Skeletal muscle satellite cell (primary cell): Measurements from ENCODE around the gene USP53. TPM values are rescaled to one million over a fixed set of nuclear protein-coding genes. Genes with fewer than 3 reads are reported as not detected.
"Not testable (repeated sequence)": the region's sequence is repeated elsewhere in the genome, so short reads cannot be mapped to it uniquely, and the experiment has no call there.

Source experiments
- H3K27me3 ChIP-seq: 2 replicates; pipeline ENCODE4 v1.7.0; 2013; ENCODE audit warnings: low read length; ENCODE audit not compliant: control insufficient read depth, insufficient read depth
- H3K36me3 ChIP-seq: 2 replicates; pipeline ENCODE4 v1.7.0; 2013; ENCODE audit warnings: mild to moderate bottlenecking, control low read depth, low read length; ENCODE audit not compliant: insufficient read depth
- H3K4me1 ChIP-seq: 2 replicates; pipeline ENCODE4 v1.7.0; 2013; ENCODE audit warnings: low read length; ENCODE audit not compliant: control insufficient read depth, insufficient read depth
- H3K4me2 ChIP-seq: 2 replicates; pipeline ENCODE4 v1.7.0; 2013; ENCODE audit warnings: mild to moderate bottlenecking, low read length
- H3K4me3 ChIP-seq: 2 replicates; pipeline ENCODE4 v1.7.0; 2013; ENCODE audit warnings: low read length
- H3K9ac ChIP-seq: 2 replicates; pipeline ENCODE4 v1.7.0; 2013; ENCODE audit warnings: mild to moderate bottlenecking, low read depth, low read length, moderate library complexity
- H3K9me3 ChIP-seq: replicated peaks from 2 replicates; pipeline ENCODE4 v1.7.0; 2013; ENCODE audit warnings: mild to moderate bottlenecking, control low read depth, low read length
- total RNA-seq: library from RNA; depleted of rRNA; stranded (reverse); fragments of >200 nt; gene quantifications from 2 replicates; pipeline ENCODE4 v1.2.3, GENCODE V29; 2012; rRNA removed

The USP53 gene
- 31.9 and 53.2 TPM in 2 replicates for total RNA-seq

GRCh38 chr4:119212234-119212963 is at the start of gene USP53:
USP53 (plus strand) TSS chr4:119212713; CDS start chr4:119239760, 27,047 bp downstream.
- H3K4me2 ChIP-seq, result peak within 1 kb of the TSS; percentile 89
- peak within 1 kb of the TSS; percentile 85 for H3K4me3 ChIP-seq
- peaks cover 42% of the 10 kb centered on the region for H3K4me1 ChIP-seq
- H3K9ac ChIP-seq, result peak within 1 kb of the TSS; percentile 87
- no peaks in the 10 kb centered on the region for H3K9me3 ChIP-seq
- H3K36me3 ChIP-seq, result peaks cover 3% of the 10 kb centered on the region
- H3K27me3 ChIP-seq, result no peaks in the 10 kb centered on the region

GRCh38 chr4:119165767-119166166 is 46.7 kb upstream of the USP53 start:
- no peaks in the 10 kb centered on the region for H3K27me3 ChIP-seq
- H3K9me3 ChIP-seq, result no peaks in the 10 kb centered on the region
- H3K4me3 ChIP-seq, result no peak overlapping the region
- H3K4me2 ChIP-seq, result no peak overlapping the region
- H3K36me3 ChIP-seq, result no peaks in the 10 kb centered on the region
- H3K4me1 ChIP-seq, result no peaks in the 10 kb centered on the region
- H3K9ac ChIP-seq, result no peak overlapping the region

- no peaks in the 10 kb centered on the region for H3K27me3 ChIP-seq
- H3K36me3 ChIP-seq, result no peaks in the 10 kb centered on the region
- H3K9ac ChIP-seq, result no peak overlapping the region
- H3K4me2 ChIP-seq, result no peak overlapping the region
- peaks cover 9% of the 10 kb centered on the region for H3K4me1 ChIP-seq
- no peaks in the 10 kb centered on the region for H3K9me3 ChIP-seq
- H3K4me3 ChIP-seq, result no peak overlapping the region
Measured at GRCh38 chr4:119170195-119170594, 42.3 kb upstream of the USP53 start.

- Histone ChIP-seq H3K9ac (no peak overlapping the region), H3K4me2 (no peak overlapping the region), H3K4me3 (no peak overlapping the region), H3K4me1 (peaks cover 9% of the 10 kb centered on the region), H3K27me3 (no peaks in the 10 kb centered on the region), H3K36me3 (no peaks in the 10 kb centered on the region), H3K9me3 (no peaks in the 10 kb centered on the region)
Measured at GRCh38 chr4:119172223-119172622, 40.3 kb upstream of the USP53 start.

GRCh38 chr4:119173729-119174361 is 38.7 kb upstream of the USP53 start:
- H3K36me3 ChIP-seq, H3K4me3 ChIP-seq, H3K27me3 ChIP-seq, H3K9me3 ChIP-seq, H3K4me2 ChIP-seq, H3K9ac ChIP-seq, H3K4me1 ChIP-seq: not testable (repeated sequence)

- Histone ChIP-seq H3K4me3 (no peak overlapping the region), H3K9me3 (no peaks in the 10 kb centered on the region), H3K4me1 (no peaks in the 10 kb centered on the region), H3K36me3 (no peaks in the 10 kb centered on the region), H3K9ac (no peak overlapping the region), H3K27me3 (no peaks in the 10 kb centered on the region), H3K4me2 (no peak overlapping the region)
Measured at GRCh38 chr4:119179011-119179410, 33.5 kb upstream of the USP53 start.

GRCh38 chr4:119184128-119184527 is 28.4 kb upstream of the USP53 start:
- H3K4me1 ChIP-seq, result peaks cover 10% of the 10 kb centered on the region

GRCh38 chr4:119189638-119190037 is 22.9 kb upstream of the USP53 start:
- Histone ChIP-seq H3K9ac (peak overlapping the region; percentile 13), H3K36me3 (no peaks in the 10 kb centered on the region), H3K4me1 (peaks cover 26% of the 10 kb centered on the region), H3K9me3 (no peaks in the 10 kb centered on the region), H3K27me3 (no peaks in the 10 kb centered on the region), H3K4me3 (no peak overlapping the region), H3K4me2 (peak overlapping the region; percentile 29)

More at GRCh38 chr4:119184128-119184527, 28.4 kb upstream of the USP53 start:
- H3K36me3 ChIP-seq, result no peaks in the 10 kb centered on the region
- no peak overlapping the region for H3K9ac ChIP-seq
- no peaks in the 10 kb centered on the region for H3K9me3 ChIP-seq
- no peak overlapping the region for H3K4me2 ChIP-seq
- no peak overlapping the region for H3K4me3 ChIP-seq
- no peaks in the 10 kb centered on the region for H3K27me3 ChIP-seq

- H3K9me3 ChIP-seq, result no peaks in the 10 kb centered on the region
- H3K4me1 ChIP-seq, result peaks cover 26% of the 10 kb centered on the region
- H3K36me3 ChIP-seq, result no peaks in the 10 kb centered on the region
- H3K4me2 ChIP-seq, result no peak overlapping the region
- no peaks in the 10 kb centered on the region for H3K27me3 ChIP-seq
- no peak overlapping the region for H3K9ac ChIP-seq
- H3K4me3 ChIP-seq, result no peak overlapping the region
Measured at GRCh38 chr4:119190354-119190753, 22.2 kb upstream of the USP53 start.

GRCh38 chr4:119191505-119191904 is 21.0 kb upstream of the USP53 start:
- Histone ChIP-seq H3K9me3 (no peaks in the 10 kb centered on the region), H3K27me3 (no peaks in the 10 kb centered on the region), H3K9ac (no peak overlapping the region)

GRCh38 chr4:119197772-119198212 is 14.7 kb upstream of the USP53 start:
- Histone ChIP-seq H3K4me3 (no peak overlapping the region), H3K9ac (no peak overlapping the region), H3K4me2 (no peak overlapping the region), H3K27me3 (no peaks in the 10 kb centered on the region), H3K4me1 (no peaks in the 10 kb centered on the region), H3K9me3 (no peaks in the 10 kb centered on the region), H3K36me3 (no peaks in the 10 kb centered on the region)

More at GRCh38 chr4:119191505-119191904, 21.0 kb upstream of the USP53 start:
- Histone ChIP-seq H3K4me2 (no peak overlapping the region), H3K4me3 (no peak overlapping the region), H3K36me3 (no peaks in the 10 kb centered on the region), H3K4me1 (peaks cover 26% of the 10 kb centered on the region)
